HG03378 (cell line): Measurements from ENCODE around the gene UBA5.
"Not testable (repeated sequence)": the region's sequence is repeated elsewhere in the genome, so short reads cannot be mapped to it uniquely, and the experiment has no call there.

Source experiments
- ATAC-seq: cut with Tn5 transposase; IDR thresholded peaks from one replicate; pipeline ENCODE4 v1.9.1; 2021; ENCODE audit warnings: mild to moderate bottlenecking, moderate library complexity; ENCODE audit not compliant: unreplicated experiment

UBA5 gene

GRCh38 chr3:132660052-132660810 is at the start of gene UBA5:
Gene UBA5, plus strand, starts transcription at chr3:132660329. Its CDS starts 209 bp downstream, at chr3:132660538.
- peak; percentile 51 for ATAC-seq

GRCh38 chr3:132615301-132615700 is 44.8 kb upstream of the UBA5 start:
- ATAC-seq = not testable (repeated sequence)

GRCh38 chr3:132615881-132616280 is 44.2 kb upstream of the UBA5 start:
- no peak for ATAC-seq

GRCh38 chr3:132616780-132617179 is 43.3 kb upstream of the UBA5 start:
- ATAC-seq = no peak

GRCh38 chr3:132622148-132622547 is 38.0 kb upstream of the UBA5 start:
- no peak for ATAC-seq

DNA sequence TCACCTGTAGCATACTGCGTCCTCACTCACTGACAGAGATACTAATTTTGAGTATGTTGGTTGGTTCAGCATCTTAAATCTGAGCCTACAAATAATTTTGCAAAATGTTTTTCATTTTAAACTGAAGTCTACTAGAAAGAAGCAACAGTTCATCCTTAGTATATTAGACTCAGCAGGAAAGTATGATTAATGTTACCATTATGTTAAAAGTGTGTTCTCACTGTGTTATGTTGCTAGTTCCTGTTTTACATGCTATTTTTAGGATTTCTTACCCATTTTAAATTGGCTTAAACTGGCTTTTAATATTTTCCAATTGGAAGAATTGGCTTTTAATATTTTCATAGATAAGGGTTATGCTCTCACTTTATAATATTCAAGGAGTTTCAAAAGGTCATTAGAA is 37.4 kb upstream of the UBA5 start:
- ATAC-seq = no peak

DNA sequence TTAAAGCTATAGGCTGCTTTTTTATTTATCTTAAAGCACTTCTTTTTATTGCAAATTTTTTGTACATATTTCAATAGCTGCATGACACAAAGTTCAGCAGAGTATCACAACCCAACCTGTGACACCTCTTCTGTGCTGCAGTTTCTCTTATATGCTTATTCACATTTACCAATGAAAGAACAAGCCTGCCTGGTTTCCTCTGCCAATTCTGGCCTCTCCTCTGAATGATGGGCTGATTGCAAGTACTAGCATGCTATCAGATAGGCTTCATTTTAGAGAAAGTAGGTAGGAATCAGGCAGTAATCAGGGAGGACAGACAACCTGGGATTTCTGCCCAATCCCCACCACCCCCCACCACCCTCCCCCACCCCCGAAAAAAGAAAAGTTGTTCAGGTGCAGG is 36.5 kb upstream of the UBA5 start:
- no peak for ATAC-seq

- ATAC-seq = no peak
These were observed 35.3 kb upstream of the UBA5 start for GRCh38 chr3:132624790-132625189.

DNA sequence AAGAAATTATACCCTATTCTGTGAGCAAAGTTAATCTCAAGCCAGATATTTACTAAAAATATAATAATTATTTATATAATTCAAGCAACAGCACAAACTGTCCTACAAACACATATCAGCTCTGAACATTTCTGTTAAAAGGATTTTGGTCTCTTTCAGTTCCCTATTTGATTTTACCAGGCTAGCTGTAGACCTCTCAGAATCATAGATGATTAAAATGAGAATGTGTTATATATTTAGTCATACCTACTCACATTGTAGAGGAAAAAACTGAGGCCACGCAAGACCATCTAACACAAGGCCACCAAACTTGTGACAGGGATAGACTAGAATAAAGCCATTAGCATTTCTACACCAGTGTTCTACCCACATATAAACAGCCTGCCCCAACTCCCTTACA is 34.5 kb upstream of the UBA5 start:
- peak; percentile 90 for ATAC-seq

DNA sequence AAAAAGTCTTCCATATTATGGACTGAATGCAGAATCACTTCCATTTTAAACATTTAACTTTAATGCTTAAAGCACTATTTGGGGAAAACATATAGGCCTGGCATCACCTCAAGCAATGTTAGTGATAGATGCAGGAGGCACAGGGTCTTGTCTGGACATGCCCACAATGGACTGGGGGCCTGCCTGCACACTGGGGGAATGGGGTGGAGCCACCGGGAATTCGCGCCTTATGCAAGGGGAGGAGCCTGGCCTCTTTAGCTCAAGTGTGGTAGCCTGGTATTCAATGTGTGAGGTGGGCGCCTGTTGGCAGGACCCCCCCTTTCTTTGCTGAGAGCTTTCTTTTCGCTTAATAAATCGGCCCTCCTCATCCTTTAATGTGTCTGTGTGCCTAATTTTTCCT is 33.2 kb upstream of the UBA5 start:
- ATAC-seq = no peak

DNA sequence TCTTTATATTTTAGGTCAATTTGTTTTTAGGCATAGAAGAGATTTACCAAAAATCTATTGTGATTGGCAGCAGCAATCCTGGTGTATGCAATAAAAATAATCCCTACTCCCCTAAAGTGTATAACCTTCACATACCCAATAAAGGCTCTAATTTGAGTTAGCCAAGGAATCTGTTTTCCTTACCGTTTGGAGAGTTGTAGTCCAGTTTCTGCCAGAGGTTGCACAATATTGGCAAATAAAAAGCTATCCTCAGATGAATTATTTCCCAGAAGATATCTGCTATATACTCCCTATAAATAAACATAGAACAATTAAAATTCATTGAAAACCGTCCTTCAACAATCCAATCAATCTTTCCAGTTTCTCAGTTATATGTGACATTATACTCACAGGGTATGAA is 32.0 kb upstream of the UBA5 start:
- no peak for ATAC-seq

GRCh38 chr3:132629928-132630327 is 30.2 kb upstream of the UBA5 start:
- ATAC-seq = no peak

DNA sequence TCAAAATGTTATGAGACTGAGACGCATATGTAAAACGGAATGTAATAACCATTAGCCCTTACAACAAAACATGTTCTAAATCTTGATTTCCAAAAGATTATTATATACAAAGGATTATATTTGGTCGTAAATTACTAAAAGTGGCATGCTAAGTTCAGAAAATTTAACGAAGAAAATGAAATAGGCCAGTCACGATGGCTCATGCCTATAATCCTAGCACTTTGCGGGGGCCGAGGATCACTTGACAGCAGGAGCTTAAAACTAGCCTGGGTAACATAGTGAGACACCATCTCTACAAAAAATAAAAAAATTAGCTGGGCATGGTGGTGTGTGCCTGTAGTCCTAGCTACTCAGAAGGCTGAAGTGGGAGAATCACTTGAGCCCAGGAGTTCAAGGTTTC is 29.5 kb upstream of the UBA5 start:
- ATAC-seq = no peak

- no peak for ATAC-seq
These were observed 25.1 kb upstream of the UBA5 start for GRCh38 chr3:132635052-132635451.

DNA sequence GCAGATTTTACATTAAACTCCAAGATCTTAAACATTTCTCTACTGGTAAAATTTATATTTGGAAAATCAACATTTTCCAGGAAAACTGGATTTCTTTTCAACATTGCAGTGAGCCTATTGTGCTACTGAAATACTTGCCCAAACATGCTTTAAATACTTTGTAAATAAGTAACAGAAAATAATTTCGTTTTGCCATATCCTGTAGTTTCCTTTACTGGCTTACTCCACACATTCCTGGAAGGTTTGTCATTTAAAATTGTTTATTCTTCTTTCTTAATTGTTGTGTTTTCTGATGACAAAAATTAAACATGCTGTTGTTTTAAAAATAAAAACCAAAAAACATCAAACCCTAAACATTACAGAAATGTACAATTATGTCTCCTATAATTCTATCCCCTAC is 22.5 kb upstream of the UBA5 start:
- no peak for ATAC-seq

DNA sequence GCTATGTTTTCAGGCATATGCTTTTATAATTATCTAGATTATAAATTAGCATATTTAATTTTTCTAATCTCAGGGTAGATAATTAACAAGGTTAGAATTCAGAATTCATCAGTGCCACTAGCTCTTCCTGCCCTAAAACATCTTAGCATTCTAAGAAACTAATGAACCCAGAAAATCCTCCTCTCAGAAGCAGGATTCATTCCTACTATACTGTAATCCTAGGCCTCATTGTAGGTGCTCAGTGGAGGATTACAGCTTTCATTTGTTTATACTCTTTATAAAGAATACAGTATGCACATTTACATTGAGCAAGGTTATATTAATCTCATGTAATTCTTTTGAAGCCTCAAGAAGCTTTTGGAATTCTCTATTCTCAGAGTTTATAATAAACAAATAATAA is 21.4 kb upstream of the UBA5 start:
- ATAC-seq = no peak

- not testable (repeated sequence) for ATAC-seq
These were observed 18.7 kb upstream of the UBA5 start for GRCh38 chr3:132641427-132641826.

DNA sequence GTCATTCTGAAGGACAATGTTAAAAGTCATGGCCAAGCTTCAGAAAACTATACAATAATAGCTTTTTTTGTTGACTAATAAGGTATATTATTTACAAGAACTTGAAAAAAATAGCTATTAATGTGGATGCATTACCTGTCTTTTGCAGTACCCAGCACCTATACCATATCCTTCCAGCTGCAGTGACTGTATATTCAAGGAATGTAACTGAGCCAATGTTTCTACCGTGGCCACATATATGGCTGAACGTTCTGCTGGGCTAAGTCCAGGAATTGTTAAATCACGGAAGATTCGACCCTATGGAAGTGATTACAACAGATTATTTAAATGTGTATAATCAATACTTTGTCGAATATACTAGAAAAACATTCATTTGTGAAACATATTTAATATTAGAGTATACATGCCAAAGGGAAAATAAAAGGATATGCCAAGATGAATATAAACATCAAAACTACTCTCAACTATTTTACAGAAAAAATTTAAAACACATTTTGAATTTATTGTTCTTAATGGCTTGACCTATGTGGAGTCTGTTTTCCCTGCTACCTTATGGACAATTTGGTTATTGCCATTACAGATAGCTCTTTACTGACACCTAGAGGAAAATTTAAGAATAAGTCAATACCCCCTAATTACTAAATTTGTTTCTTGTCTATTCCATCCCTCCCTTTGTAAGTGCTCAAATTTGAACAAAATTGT is 18.1 kb upstream of the UBA5 start:
- peak; percentile 49 for ATAC-seq

- ATAC-seq = no peak
These were observed 17.6 kb upstream of the UBA5 start for GRCh38 chr3:132642539-132642847.

- no peak for ATAC-seq
These were observed 16.8 kb upstream of the UBA5 start for GRCh38 chr3:132643366-132643765.

DNA sequence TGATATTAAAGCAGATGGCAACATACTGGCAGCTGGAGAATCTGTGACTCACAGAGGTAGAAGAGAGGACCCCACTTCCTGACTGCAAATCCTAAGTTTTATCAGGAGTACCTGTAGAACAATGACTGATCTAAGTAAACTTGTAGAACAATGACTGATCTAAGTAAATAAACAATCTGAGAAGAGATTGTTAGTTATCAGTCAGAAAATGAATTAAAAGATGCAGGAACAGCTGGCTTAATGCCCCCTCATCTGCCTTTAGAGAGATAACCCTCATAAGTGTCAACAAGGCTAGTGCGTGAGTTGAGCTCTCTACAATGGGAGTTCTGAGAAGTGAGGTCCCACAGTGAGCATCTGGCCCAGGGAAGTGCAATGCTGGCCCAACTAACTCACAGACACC is 15.1 kb upstream of the UBA5 start:
- ATAC-seq = no peak

DNA sequence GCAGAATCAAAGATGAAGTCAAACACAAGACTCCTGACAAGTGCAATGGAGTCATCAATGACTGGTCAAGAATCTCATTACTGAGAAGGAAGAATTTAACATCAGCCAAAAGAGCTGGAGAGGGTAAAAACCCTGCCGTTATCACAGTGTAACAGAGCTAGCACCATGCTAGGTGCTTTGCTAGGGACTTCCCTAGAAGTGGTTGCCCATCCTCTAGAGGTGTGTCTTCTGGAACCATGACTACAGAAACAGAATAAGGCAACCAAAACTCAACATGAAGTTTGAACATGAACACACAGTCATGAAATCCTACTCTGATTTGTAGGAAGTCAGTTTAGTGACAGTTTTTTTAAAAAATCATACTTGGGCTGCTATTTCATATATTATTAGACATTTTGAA is 10.0 kb upstream of the UBA5 start:
- ATAC-seq = no peak
